Measurements from ENCODE around the gene ZNF606.

The ZNF606 gene

GRCh38 chr19:57934820-57935665 is 67.6 kb downstream of the ZNF606 start, which contains the start of gene ZNF418:
Gene ZNF418, minus strand, starts transcription at chr19:57935402. Its CDS starts 1,580 bp downstream, at chr19:57933822.
- DNase-seq (ENCODE audit: low read depth in 2 of 3, low spot score in 2 of 3), result peak in 1 of 3 experiments; percentile 3

GRCh38 chr19:57927587-57927986 is 75.0 kb downstream of the ZNF606 start:
- DNase-seq (ENCODE audit: low read depth in 2 of 3, low spot score in 2 of 3), result no peak
